HTERT RPE-1 (cell line): ENCODE data around the gene RPS6KB2.

ENCODE experiments used
- in situ Hi-C: fragments of 300-500 bp; cut with MboI; formaldehyde crosslinking; loops from 4 replicates; pipeline ENCODE4 v1.14.3; 2020; ENCODE audit warnings: low sequenced_read_pairs

The RPS6KB2 gene

DNA sequence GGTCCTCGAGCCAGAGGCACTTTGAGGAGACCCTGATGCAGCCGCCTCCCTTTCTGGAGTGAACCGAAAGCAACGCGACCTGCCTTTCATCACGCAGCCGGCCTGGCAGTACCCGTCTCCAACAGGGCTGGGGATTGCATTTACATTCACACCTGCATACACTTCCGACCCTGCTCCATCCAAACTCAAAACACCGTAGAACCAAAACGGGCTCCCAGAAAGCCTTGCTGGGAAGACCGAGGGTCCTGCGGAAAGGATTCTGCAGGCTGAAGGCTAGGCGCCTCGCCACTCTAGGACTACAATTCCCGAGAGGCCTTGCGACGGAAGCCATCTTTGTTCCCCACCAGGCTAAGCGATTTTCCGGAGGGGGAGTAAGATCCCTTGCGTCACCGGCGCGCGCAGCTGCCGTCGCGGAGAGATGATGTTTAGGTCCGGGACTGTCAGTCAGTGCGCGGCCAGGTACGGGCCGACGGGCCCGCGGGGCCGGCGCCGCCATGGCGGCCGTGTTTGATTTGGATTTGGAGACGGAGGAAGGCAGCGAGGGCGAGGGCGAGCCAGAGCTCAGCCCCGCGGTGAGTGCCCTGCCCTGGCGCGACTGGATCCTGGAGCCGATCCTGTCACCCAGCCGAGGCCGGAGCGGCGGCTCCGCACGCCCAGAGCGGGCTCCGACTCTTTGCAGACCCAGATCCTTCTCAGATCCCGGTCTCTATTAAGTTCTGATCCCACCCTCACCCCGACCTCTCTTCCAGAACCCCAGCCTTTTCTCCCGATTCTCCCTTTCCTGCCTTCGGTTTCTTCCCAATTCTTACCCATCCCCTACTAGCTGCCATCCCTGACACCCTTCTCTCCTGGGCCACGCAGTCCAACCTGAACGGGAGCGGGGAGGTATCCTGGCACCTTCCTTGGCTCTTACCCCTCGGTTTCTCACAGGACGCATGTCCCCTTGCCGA lies at the start of gene RPS6KB2:
Gene RPS6KB2, plus strand, starts transcription at position 443 of the 950 bp plus-strand sequence. Its CDS starts 52 bp downstream, at position 495.
- in situ Hi-C loops = no loop called here

DNA sequence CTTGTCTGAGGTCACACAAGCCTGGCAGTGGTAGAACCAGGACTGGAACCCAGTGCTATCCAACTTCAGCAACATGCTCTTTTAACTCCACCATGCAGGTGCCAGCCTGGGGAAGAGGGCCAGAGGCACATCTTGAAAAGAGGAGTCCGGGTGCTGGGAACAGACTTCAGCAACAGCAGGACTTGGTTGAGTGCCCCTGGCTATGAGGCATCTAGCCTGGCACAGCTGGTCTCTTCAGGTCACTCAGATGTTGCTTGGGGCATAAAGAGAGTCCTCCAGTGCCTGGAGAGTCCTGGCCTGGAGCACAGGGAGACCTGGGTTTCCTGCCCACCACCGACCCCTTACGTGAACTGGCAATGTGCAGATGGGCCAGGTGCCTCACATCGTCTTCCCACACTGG lies 49.8 kb upstream of the RPS6KB2 start:
- in situ Hi-C loops = no loop called here

DNA sequence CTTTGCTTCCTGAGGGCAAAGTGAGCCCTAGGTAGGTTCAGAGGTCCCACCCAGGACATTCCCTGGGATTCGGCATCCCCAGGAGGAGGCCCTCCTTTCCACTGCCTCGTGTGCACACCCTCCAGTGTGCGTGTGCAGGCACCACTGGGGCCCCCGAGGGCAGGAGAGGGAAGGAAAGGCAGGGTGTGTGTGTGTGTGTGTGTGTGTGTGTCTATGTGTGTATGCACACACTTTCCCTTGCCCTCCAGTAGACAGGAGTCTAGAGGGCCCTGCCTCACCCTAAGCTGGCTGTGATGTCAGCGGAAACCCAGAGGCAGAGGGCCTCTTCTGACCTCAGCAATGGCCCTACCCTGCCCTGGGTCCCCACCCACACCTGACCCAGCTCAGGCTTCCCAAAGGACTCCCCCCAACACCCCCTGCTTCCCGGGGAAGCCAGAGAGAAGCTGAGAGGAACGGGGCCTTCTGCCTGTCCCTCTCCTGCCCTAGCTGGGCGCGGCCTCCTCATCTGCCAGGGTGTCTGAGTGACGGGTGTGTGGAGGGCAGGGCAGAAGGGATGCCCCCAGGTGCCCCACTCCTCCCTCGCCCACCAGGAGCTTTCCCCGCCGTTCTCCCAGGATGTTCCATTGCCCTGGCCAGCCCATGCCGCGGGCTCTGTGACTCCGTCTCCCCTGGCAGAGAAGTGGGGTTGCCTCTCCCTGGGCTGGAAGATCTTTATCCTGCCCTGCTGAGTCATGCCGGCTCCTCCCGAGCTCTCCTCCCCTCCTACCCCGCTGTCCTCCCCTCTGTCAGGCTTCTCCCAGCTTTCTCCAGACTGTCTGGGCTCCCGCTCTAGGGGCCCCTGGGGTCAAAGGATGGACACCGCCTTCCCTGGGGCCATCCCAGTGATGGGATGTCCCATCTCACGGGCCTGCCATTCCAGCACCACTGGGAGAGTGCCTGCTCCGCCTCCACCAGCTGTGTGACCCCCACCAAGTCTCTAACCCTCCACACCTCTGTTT lies 48.9 kb upstream of the RPS6KB2 start:
- in situ Hi-C loops = no loop called here

DNA sequence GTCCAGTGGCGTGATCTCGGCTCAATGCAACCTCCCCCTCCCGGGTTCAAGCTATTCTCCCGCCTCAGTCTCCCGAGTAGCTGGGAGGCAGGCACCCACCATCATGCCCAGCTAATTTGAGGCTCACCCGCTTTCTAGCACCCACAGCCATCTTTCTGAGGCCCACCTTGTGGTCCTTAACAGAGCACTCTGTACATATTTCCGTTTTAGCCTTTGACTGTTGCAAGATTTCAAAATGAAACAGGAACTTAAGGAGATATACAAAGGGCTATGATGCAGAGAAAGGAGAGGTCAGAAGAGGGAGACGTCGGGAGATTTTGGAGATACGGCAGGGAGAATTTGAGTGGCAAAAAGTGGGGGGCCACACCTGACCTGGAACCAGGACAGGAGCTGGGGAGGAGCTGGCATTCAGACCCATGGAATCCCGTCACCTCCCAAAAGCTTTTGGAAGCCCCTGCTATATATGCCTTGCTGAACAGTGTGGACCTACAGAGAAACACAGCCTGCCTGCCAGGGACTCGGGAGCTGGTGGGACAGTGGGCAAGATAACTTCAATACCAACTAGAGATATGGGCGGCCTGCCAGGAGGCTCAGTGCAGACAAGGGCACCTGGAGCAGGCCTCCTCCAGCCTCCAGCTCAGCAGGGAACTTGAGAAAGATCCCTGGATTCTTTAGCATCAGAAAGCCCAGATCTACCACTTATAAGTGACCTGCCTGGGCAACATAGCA lies 46.9 kb upstream of the RPS6KB2 start:
- in situ Hi-C loops = no loop called here

DNA sequence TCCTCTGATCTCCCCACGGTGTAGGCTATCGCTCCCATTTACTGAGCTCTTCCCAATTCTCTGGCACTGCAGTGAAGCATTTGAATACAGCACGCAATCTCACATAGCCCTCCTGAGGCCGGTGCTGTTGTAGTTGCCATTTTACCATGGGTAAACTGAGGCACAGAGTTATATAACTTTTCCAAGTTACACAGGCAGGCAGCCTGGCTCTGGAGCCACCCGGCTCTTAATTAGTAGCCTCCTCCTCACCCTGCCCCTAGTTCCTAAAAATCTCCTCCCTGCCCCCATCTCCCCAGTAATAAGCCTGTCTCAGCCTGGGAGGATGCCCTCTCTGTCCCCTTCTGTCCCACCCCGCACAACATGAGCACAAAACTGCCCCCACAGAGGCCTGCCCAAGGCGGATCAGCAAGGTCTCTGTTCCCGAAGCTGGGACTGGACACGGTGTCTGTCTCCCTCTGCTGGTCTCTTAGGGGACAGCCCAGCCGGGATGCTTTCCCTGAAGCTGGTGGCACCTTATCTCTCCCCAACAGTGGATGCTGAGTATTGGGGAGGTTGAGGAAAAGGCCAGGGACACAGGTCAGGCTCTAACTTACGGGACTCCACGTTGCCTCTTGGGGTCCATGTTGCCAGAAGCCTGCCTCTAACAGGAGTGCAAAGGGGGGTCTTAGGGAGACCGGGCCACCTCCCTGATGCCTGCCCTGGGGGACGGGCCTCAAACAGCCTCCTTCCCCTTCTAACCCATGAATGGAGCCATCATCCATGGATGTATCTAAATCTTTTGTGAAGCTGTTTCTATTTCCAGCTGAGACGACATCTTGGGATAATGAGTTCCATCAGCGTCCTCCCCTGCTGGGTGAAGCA lies 45.8 kb upstream of the RPS6KB2 start:
- in situ Hi-C loops = no loop called here

DNA sequence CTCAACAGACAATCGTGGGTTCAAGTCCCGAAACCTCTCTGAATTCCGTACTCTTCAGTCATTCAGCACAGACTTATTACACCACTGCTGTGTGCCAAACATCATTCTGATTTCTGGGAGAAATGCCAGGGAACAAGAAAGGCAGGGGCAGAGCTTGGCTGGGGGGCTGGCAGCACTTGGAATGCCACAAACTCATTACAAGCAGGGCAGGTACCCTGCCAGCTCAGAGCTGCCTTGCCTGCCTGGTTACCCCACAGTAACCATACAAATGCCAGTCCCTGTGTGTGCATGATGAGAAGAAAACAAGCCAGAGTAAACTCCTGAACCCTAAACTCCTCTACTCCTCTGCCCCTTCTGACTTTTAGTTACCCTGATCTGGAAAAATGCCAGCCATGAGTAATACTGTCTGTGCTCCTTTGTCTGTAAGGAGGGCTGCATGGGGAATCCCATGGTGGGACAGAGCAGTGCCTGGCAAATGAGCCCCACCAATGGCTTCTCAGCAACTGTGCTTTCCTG lies 43.4 kb upstream of the RPS6KB2 start:
- in situ Hi-C loops = no loop called here

DNA sequence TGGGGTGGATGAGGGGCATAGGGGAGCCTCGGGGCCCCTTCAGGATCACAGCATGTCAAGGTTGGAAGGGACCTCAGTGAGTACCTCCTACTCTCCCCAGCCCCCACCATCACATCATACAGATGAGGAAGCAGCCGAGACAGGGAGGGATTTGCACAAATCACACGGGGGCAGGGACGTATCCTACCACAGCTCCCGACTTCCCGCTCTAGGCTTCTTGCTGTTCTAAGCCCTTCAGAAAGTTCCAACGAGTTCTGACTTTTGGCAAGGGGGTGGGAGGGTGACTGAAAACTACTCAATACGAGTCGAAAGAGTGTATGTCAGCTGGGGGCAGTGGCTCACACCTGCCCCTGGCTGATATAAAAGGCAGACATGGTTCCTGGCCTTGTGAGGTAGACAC lies 41.2 kb upstream of the RPS6KB2 start:
- in situ Hi-C loops = no loop called here

DNA sequence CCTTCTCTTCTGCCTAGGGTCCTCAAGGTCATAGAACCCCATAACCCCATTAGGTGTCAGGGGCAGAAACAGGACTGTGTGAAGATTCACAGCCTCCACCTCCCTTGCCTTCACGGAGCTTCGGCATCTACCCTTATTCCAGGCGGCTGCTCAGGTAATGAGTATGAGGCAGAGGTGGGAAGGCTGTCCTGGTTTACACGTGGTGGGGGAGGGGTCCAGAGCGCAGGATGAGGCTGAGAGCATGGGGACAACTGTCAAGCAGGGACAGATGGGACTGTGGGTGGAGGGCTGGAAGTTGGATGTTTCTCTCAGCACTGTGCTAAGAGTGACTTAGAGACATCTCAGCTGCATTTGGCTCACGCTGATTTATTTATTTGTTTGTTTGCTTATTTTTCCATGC lies 40.8 kb upstream of the RPS6KB2 start:
- in situ Hi-C loops = no loop called here

DNA sequence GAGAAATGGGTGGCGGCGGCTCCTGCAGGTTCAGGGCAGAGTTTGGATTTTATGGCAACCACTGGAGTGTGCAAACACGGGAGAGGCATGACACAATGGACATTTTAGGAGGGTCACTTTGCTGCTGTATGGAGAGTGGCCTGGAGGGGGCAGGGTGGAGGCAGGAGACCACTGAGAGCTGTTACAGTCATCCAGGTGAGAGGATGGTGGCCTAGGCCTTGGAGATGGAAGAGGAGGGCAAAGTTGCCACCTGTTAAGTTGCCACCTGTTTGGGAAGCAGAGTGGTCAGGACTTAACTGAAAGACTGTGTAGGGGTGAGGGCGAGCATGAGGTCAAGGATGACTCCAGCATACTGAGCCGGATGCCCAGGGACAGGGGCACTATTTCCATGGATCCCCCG lies 38.8 kb upstream of the RPS6KB2 start:
- in situ Hi-C loops = no loop called here

DNA sequence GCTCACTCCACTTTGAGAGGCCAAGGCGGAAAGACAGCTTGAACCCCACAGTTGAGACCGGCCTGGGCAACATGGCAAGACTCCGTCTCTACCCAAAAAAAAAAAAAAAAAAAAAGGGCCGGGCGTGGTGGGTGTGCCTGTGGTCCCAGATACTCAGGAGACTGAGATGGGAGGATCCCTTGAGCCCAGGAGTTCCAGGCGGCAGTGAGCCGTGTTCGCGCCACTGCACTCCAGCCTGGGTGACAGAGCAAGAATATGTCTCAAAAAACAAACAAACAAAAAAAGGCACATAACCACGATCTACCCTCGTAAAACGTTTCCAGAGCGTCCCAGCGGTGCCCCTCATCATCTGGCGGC lies 37.4 kb upstream of the RPS6KB2 start:
- in situ Hi-C loops = no loop called here

DNA sequence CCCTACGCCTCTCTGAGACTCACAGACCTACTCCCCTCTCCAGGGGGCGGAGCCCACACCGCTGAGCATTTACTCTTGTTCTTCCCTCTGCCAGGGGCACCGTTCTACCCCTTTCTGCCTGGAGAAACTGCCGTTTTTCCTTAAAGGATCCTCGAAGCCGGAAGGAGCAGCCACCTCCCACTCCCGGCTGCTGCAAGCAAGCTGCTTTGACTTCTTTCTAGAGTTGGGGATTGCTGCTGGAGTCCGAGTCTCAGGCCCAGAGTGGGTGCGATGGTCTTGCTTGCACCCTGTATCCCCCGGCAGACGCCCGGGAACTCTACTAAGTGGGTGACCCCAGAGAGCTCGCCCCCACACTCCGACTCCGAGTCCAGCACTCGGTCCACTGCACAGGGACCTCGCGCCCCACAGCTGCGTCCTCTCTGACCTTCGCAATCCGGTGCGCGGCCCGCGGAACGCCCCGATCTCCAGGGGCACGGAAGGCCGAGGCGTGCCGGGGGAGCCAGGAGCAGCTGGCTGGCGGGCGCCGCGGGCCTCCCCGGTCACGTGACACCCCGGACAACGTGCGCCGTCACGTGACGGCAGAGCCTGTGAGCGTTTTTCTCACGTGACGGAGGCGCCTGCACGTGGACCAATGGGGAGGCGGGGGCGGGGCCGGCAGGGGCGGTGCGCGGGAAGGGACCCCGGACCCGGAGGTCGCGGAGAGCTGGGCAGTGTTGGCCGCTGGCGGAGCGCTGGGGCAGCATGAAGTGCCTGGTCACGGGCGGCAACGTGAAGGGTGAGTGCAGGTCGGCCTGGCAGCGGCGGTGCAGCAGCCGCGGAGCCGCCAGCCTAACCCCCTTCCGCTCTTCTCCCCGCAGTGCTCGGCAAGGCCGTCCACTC lies 36.8 kb upstream of the RPS6KB2 start, which contains the start of gene RAD9A:
Gene RAD9A, plus strand, starts transcription at position 683 of the 879 bp plus-strand sequence. Its CDS starts 59 bp downstream, at position 742.
- in situ Hi-C loops = no loop called here

DNA sequence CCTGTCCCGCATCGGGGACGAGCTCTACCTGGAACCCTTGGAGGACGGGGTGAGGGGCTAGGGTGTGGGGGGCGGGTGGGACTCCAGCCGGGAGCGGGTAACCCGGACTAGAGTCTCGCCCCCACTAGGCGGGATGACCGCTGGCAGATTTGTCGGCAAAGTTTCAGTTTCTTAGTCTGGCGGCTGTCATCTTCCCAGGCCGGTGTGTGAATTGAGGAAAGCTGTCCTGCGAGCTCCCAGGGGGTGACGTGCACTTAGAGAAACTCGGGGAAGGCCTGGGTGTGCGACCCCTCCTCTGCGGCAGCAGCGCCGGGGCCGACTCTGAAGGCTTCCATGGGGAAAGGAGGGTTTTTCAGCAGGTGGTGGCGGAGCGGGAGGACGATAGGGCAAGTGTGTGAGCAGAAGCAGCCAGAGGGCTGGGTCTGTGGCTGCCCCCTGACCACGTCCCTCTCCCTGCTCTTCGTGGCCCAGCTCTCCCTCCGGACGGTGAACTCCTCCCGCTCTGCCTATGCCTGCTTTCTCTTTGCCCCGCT lies 36.0 kb upstream of the RPS6KB2 start:
- in situ Hi-C loops = no loop called here

DNA sequence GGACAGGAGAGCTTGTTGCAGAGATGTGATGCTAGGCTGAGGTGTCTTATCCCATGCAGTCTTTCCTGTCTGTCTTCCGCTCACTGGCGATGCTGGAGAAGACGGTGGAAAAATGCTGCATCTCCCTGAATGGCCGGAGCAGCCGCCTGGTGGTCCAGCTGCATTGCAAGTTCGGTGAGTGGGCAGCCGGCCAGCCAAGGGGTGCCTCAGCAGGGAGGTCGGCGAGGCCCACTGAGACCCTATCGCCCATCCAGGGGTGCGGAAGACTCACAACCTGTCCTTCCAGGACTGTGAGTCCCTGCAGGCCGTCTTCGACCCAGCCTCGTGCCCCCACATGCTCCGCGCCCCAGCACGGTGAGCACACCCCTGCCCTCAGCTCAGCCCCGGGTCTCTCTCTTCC lies 34.9 kb upstream of the RPS6KB2 start:
- in situ Hi-C loops = no loop called here

DNA sequence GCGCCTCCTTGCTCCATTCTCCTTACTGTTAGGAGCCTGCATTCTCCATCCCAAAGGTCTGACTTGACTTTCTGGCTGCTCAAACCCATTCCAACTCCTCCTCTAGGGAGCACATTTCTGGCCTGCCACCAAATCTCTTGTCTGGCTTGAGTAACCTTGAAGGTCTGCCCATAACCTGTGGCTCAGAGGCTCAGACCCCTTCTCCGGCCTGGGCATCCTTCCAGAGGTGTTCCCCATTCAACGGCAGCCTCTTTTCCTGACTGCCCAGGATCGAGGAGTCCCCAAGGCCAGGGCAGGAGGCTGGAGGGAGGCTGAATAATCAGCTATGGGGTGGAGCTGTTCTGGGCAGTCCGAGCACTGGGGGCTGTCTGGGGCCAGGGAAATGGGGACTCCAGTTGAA lies 34.3 kb upstream of the RPS6KB2 start:
- in situ Hi-C loops = no loop called here

DNA sequence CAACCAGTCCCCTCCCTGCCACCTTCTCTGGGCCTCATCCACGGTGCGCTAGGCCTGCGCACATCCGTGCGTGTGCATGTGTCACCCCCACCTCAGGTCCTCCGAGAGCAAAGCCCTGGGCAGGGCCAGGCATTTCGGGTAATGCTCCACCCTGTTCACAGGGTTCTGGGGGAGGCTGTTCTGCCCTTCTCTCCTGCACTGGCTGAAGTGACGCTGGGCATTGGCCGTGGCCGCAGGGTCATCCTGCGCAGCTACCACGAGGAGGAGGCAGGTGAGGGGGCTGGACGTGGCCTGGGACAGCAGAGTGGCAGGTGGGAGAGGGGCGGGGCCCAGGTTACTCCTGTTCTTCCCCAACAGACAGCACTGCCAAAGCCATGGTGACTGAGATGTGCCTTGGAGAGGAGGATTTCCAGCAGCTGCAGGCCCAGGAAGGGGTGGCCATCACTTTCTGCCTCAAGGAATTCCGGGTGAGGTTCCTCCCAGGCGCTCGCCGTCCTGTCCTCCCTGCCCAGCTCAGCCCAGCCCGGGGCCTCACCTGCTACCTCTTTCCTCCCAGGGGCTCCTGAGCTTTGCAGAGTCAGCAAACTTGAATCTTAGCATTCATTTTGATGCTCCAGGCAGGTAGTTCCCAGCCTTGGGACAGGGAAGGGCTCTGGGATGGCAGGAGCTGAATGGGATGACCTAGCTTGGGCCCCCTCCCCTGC lies 32.6 kb upstream of the RPS6KB2 start:
- in situ Hi-C loops = no loop called here

DNA sequence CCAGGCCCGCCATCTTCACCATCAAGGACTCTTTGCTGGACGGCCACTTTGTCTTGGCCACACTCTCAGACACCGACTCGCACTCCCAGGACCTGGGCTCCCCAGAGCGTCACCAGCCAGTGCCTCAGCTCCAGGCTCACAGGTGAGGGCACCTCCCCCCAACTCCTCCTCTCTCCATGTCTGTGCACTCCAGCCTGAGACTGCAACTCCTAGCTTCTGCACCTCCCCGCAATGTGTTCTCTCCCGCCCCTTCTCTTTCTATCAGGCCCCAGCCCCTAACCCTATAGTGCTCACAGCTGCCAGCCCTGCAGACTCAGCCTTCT lies 32.1 kb upstream of the RPS6KB2 start:
- in situ Hi-C loops = no loop called here

DNA sequence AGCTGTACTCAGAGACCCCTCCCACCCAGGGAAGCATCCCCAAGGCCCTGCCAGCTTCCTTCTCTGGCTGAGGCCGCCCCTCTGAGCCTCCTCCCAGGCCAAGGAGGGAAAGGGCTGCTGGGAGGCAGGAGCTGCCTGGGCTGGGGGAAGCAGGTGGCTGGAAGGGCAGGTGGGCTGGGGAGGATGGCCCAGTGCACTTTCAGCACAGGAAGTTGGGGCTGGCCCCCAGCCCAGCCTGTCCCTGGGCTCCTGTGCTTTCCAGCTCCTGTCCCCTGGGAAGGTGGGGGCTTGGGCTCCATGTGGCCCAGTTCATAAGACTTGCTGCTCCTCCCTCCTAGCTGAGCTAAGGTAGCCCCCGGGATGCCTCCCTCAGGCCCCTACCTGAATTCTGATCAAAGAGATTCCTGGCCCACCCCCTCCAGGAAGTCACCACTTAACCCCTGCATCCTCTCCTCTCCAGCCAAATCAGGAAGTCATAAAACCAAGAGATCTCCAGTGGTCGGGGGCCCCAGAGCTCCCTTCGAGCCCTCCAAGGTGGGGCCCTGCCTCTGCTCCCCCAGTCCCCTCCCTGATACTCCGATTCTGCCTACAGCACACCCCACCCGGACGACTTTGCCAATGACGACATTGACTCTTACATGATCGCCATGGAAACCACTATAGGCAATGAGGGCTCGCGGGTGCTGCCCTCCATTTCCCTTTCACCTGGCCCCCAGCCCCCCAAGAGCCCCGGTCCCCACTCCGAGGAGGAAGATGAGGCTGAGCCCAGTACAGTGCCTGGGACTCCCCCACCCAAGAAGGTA lies 31.5 kb upstream of the RPS6KB2 start:
- in situ Hi-C loops = no loop called here
